Stimulated activated naive CD4-positive, alpha-beta T cell treated with Interleukin-2 at 50 U/mL for 16 hours (primary cell): ENCODE results near the gene DHDDS.
"Not testable (repeated sequence)": the region's sequence is repeated elsewhere in the genome, so short reads cannot be mapped to it uniquely, and the experiment has no call there.

Experiments
- DNase-seq: peaks from one replicate; lab custom pipeline; 2025; lab: John Stamatoyannopoulos, UW

DHDDS gene

DNA sequence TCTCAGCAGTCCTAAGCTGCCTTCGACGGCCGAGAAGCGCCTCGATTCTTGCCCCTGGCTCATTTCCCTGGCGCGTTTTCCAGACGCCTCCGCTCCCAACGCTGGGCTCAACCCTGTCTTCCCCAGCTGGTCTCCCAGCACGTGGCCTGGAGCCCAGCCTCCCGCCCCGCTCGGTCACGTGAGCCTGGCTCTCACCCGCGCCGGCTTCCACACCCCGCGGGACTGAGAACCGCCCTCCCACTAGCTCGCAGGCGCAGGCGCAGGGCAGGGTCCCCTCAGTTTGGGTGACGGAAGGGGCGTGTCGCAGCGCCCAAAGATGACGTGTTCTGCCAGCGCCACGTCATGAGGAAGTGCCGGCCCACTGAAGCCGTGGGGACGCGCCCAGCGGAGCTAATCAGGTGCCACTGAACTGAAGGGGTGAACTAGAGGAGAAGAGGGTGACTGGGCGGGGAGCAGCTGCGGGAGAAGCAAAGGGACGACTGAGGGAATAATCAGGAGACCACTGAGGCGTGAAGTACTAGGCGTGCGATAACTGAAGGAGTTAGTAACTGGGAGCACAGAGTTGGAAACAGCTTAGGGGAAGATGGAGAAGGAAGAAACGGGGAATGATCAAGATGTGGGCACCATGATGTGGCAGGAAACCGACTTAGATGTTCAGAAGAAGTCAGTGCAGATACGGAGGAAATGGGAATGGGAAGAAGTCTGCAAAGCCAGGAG, at the start of gene DHDDS:
Gene DHDDS (plus strand): TSS at position 343 of the 717 bp plus-strand sequence. CDS start 625 bp downstream, outside the sequence.
- DNase-seq = peak; percentile 98

DNA sequence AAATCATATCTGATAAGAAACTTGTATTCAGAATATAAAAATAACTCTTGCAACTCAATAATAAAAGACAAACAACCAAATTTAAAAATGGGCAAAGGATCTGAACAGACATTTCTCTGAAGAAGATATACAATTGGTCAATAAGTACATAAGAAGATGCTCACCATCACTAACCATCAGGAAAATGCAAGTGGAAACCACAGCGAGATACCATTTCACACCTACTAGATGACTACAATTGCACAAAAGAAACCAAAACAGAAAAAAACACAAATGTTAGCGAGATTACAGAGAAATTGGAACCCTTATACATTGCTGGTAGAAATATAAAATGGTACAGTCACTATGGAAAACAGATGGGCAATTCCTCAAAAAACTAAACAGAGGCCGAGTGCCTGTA, 48.0 kb upstream of the DHDDS start:
- DNase-seq = no peak

DNA sequence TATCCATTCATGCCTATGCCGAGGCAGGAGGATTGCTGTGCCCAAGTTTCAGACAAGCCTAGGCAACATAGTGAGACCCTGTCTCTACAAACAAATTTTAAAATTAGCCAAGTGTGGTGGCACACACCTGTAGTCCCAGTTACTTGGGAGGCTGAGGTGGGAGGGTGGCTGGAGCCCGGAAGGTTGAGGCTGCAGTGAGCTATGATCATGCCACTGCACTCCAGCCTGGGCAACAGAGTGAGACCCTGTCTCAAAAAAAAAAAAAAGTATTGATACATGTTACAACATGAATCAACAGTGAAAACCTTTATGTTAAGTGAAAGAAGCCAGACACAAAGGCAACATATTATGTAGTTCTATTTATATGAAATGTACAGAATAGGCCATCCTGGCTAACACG, 47.1 kb upstream of the DHDDS start:
- DNase-seq = not testable (repeated sequence)

- DNase-seq = no peak
Observed at GRCh38 chr1:26387447-26387846, 44.7 kb upstream of the DHDDS start.

- no peak for DNase-seq
Observed at GRCh38 chr1:26388791-26389445, 43.2 kb upstream of the DHDDS start.

- no peak for DNase-seq
Observed at GRCh38 chr1:26389604-26390247, 42.4 kb upstream of the DHDDS start.

DNA sequence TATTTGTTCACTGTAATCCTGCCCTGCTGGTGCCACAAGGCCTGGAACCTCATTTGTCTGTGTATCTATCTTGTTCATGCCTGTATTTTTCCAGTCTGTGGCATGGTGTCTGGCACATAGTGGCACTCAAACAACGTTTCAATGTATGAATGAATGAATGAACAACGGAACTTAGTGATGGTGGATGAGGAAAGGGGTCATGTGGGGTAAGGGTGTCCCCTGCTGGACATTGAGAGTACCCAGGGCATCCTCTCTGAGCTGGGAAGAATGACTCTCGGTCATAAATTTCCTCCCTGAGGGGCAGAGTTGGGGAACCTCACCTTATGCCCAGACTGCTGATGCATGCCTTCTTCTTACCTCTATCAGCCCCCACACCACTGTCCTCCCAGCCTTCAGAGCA, 40.7 kb upstream of the DHDDS start:
- DNase-seq = no peak

GRCh38 chr1:26395754-26396153, 36.4 kb upstream of the DHDDS start:
- DNase-seq = no peak

DNA sequence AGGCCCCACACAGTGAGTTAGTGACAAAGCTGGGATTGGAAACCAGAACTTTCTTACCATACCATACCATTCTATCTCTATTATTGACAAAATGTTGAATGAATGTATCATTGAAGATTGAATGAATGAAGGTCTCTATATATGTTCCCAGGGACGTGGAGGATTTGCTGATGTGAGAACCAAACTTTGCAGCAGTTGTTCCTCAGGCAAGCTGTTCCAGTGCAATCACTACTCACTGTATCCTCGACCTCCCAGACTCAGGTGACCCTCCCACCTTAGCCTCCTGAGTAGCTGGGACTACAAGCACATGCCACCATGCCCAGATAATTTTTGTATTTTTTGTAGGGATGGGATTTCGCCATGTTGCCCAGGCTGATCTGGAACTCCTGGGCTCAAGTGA, 33.1 kb upstream of the DHDDS start:
- DNase-seq = no peak

DNA sequence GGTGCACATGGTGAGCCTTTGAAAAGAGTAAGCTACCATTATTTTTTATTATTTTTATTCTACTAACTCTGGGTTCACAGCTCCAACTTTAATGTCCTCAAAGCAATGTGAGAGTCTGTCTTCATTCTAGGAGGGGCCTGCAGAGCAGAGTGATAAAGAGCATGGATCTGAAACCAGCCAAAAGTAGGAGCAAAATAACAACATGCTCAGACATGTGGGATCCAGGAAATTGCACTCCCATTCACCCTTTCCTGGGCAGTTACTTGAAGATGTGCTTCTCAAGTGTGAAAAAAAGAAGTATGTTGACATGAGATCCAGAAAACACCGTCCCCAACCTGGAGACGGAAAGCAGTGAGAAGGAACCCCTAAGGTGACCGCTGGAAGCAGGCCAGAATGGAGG, 30.2 kb upstream of the DHDDS start:
- DNase-seq = no peak

GRCh38 chr1:26403656-26404055, 28.5 kb upstream of the DHDDS start:
- no peak for DNase-seq

DNA sequence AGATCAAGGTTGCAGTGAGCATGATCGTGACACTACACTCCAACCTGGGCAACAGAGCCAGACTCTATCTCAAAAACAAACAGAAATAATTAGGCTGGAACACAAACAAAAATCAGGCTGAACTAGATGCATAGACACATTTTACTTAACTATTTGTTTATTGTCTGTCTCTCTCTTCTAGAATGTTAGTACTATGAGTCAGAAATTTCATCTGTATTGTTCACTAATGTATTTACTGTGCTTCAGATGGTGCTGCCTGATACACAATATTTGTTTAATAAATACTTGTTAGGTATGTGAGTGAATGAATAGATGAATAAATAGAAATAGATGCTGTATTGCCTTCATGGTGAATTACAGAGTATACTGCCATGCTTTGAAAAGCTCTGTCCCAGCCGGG, 27.5 kb upstream of the DHDDS start:
- DNase-seq = no peak

- DNase-seq = no peak
Observed at GRCh38 chr1:26405281-26405915, 26.7 kb upstream of the DHDDS start.

- DNase-seq = peak; percentile 66
Observed at GRCh38 chr1:26408604-26409003, 23.5 kb upstream of the DHDDS start.

GRCh38 chr1:26409191-26409807, 22.8 kb upstream of the DHDDS start:
- DNase-seq = no peak

DNA sequence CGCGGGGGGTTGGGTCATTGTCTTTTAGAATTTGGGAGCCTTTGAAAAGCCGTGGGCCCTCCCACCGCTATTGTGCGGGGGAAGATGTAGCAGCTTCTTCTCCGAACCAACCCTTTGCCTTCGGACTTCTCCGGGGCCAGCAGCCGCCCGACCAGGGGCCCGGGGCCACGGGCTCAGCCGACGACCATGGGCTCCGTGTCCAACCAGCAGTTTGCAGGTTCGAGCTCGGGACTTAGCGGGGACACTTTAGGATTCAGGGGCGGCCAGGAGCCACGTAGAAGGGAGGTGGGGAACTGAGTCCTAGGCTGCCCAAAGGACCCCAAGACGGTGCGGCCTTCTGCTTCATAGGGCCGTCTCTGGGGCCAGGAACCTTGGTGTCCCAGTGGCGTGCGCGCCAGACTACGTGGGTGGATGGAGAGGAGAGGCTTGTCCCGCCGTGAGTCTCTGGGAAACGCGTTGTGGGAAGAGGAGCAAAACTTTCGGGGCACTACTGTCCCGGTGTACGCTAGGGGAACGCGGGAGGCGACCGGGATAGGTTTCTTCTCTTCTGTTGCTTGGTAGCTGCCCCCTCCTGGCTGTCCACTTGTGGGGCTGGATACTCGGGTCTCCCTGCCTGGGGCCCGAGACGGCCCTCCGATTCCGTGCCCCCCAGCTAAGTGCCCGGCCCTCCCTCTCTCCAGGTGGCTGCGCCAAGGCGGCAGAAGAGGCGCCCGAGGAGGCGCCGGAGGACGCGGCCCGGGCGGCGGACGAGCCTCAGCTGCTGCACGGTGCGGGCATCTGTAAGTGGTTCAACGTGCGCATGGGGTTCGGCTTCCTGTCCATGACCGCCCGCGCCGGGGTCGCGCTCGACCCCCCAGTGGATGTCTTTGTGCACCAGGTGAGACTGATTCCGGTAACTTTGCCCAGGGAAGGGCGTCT, 21.2 kb upstream of the DHDDS start, which contains the start of gene LIN28A:
Gene LIN28A (plus strand): TSS at position 112 of the 918 bp plus-strand sequence. CDS start 75 bp downstream, at position 187.
- DNase-seq = no peak

DNA sequence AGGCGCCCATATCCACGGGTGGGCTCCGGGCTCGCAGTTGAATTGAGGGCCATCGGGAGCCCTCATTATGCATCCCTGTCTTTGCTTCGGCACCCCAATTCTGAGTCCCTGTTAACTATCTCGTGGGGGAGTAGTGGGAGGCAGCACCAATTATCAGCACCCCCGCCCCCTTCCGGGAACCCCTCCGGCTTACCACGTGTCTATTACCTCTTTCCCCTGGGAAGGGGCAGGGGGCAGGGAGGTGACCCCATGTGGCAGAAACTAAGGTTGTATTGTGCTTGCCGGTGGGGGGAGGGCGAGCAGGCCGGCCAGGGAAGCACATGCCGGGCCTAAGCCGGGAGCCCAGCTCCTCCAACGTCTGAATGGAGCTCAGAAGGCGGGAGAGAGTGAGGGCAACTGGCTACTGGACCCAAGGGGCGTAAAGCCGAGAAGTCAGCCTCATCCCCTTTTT, 20.5 kb upstream of the DHDDS start:
- DNase-seq = no peak

DNA sequence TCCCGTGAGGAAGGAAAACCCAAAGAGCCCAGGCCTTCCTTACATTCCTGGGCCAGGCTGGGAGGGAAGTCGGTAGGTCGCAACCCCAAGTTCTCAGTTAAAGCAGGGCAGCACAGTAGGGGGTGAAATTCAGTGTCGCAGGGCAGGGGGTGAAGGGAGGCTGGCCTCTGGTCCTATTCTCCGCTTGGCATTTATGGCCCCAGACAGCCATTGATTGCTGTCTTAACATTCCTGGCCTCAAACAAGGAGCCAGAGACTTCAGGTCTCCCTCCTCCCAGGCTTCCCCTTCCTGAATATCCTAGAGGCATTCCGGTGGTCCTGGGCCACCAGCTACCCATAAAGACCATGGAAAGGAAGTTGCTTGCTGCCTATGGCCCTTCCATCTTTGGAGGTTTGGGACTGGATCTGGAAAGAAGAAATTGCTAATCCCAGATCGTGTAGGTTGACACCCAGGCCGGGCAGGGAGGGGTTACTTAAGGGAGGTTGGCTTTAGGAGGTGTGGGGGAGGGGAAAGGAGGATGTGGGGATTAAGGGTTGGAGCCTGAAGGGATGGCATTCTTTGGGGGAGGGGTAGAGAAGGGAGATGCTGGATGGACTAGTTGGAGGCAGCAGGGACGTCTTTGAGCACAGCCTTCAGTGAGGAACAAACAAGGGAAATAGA, 19.8 kb upstream of the DHDDS start:
- no peak for DNase-seq

- DNase-seq = no peak
Observed at GRCh38 chr1:26413031-26413430, 19.1 kb upstream of the DHDDS start.

GRCh38 chr1:26417111-26417759, 14.9 kb upstream of the DHDDS start:
- peak; percentile 79 for DNase-seq
